Measurements from ENCODE around the gene OTOP2. TPM values are rescaled to one million over a fixed set of nuclear protein-coding genes. Genes with fewer than 3 reads are reported as not detected.

OTOP2 gene
- total RNA-seq, 1 donor from 2014 or later, result not detected

- no peak for TF ChIP-seq CTCF (conservative IDR thresholded peaks at IDR 0.05; ENCODE audit: low read depth, low read length)
- H3K4me3 ChIP-seq (ENCODE audit: low read depth, low read length), result no peak overlapping the region
- no peak for DNase-seq (ENCODE audit: low read depth)
Observed at GRCh38 chr17:74920642-74921025, 3.4 kb upstream of the OTOP2 start.

GRCh38 chr17:74921026-74921681 is 2.9 kb upstream of the OTOP2 start:
- H3K4me3 ChIP-seq (ENCODE audit: low read depth, low read length), result no peak overlapping the region
- DNase-seq (ENCODE audit: low read depth), result no peak
- TF ChIP-seq CTCF (conservative IDR thresholded peaks at IDR 0.05; ENCODE audit: low read depth, low read length), result no peak

GRCh38 chr17:74921769-74922168 is 2.3 kb upstream of the OTOP2 start:
- TF ChIP-seq CTCF (conservative IDR thresholded peaks at IDR 0.05; ENCODE audit: low read depth, low read length), result no peak
- no peak for DNase-seq (ENCODE audit: low read depth)
- H3K4me3 ChIP-seq (ENCODE audit: low read depth, low read length), result no peak overlapping the region

GRCh38 chr17:74922172-74922571 is 1.9 kb upstream of the OTOP2 start:
- TF ChIP-seq CTCF (conservative IDR thresholded peaks at IDR 0.05; ENCODE audit: low read depth, low read length), result no peak
- no peak overlapping the region for H3K4me3 ChIP-seq (ENCODE audit: low read depth, low read length)
- DNase-seq (ENCODE audit: low read depth), result no peak

- H3K4me3 ChIP-seq (ENCODE audit: low read depth, low read length), result peak within 1 kb of the TSS; percentile 40
- no peak for DNase-seq (ENCODE audit: low read depth)
- no peak for TF ChIP-seq CTCF (conservative IDR thresholded peaks at IDR 0.05; ENCODE audit: low read depth, low read length)
Observed at GRCh38 chr17:74922694-74923537, 1.2 kb upstream of the OTOP2 start, which contains the start of gene USH1G. Gene USH1G (minus strand): TSS chr17:74923255. CDS start chr17:74923073, 182 bp downstream.

- H3K4me3 ChIP-seq (ENCODE audit: low read depth, low read length), result peak overlapping the region; percentile 40
- no peak for DNase-seq (ENCODE audit: low read depth)
- peak; percentile 61 for TF ChIP-seq CTCF (conservative IDR thresholded peaks at IDR 0.05; ENCODE audit: low read depth, low read length)
Observed at GRCh38 chr17:74923538-74924249, 379 bp upstream of the OTOP2 start.
